T-helper 1 cell treated with Interleukin-12 subunit alpha and Interleukin-12 subunit beta and Interleukin-4 antibody, amounts not matched to agents 30 ng/mL and 1 ng/mL, for 36 hours (primary cell): ENCODE measurements around the gene ZXDA. TPM values are rescaled to one million over a fixed set of nuclear protein-coding genes. Genes with fewer than 3 reads are reported as not detected.

Experiments
- intact Hi-C: fragments of 100-400 bp; cut with micrococcal nuclease; formaldehyde crosslinking; loops from one replicate; pipeline ENCODE4 v1.15.1; 2024
- total RNA-seq: library from RNA; stranded (reverse); gene quantifications from 2 replicates; pipeline ENCODE4 v1.2.3, GENCODE V29; 2022

ZXDA gene
- total RNA-seq, 1 donor from 2014 or later, result 4.8 TPM

DNA sequence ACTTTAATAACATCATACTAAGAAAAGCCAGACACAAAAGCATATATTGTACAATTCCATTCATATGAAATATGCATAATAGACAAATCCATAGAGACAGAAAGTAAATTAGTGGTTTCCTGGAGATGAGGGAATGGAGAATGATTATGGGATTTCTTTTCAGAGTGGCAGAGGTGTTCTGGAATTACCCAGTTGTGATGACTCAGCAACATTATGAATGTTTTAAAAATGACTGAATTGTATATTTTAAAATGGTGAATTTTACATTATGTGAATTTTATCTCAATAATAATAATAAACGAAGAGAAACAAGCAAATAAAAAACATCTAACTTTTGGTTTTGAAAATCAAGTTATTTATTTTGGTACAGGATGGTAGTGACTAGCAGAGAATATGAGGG, 11.2 kb downstream of the ZXDA start:
- intact Hi-C loops, result no loop called here

DNA sequence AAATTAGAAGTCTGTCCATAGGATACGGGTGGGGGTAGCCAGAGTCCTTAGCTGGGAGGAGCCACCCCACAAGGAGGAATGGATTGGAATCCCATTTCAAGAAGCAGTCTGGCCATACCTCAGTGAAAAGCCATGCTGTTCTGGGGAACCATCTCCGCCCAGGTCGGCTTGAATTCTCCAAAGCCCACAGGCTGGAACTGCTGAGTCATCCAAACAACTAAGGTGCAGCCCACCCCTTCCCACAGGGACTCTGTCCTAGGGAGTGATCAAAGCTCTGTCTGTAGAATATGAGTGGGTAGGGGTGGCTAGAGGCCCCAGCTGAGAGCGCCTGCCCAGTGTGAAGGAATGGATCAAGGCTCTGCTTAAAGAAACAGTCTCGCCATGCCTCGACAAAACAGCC, 38.8 kb downstream of the ZXDA start:
- intact Hi-C loops, result no loop called here

Other genes starting within 250 kb of the ZXDA start
- not detected in 2 replicates for gene NLRP2B, start 230.2 kb downstream of the ZXDA start, total RNA-seq